SW 1271 (cell line): ENCODE results near the gene CYFIP1.
"Not testable (repeated sequence)": the region's sequence is repeated elsewhere in the genome, so short reads cannot be mapped to it uniquely, and the experiment has no call there.

Source experiments
- DNase-seq, 2 experiments: peaks; one replicate each; lab custom pipeline; 2025; lab: John Stamatoyannopoulos, UW

The CYFIP1 gene

DNA sequence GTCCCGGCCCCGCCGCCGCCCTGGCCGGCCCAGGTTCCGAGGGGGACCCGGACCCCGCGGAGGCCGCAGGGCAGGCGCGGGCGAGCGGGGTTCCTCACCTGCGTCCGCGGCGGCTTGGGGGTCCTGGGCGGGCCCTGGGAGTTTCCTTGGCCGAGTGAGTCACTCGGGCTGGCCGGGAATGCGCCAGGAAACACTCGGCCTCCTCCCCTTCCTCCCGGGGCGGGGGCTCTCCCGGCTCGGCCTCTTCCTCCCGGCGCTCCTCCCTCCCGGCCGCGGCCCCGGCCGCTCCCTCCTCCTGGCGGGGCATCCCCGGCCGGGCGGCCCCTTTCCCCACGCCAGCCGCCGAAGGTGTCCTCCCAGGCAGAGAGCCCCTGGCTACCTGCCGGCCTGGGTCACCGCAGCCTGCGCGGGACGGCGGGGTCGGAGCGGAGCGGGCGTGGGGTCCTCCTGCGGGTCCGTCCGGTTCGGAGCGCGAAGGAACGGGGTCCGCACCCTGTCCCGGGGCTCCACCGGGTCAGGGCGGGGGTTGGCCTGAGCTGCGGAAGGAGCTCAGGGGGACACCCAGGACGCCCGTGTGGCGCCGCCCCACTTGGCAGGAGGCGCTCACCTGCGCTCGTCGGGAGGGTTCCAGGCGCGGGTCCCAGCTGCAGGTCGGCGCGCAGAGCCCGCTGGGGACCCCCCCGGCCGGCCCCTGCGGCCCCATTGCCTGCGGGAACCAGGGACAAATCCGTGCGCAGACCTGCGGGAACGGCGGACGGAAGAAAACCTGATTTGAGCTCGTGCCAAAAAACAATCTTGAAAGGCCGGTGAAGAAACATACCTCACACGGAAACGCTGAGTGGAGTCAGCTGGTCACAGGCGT is at the start of gene CYFIP1:
Gene CYFIP1, minus strand, starts transcription at position 180 of the 862 bp plus-strand sequence. CDS start 33,083 bp downstream, outside the sequence.
- peak; percentile 48 to 54 for DNase-seq

DNA sequence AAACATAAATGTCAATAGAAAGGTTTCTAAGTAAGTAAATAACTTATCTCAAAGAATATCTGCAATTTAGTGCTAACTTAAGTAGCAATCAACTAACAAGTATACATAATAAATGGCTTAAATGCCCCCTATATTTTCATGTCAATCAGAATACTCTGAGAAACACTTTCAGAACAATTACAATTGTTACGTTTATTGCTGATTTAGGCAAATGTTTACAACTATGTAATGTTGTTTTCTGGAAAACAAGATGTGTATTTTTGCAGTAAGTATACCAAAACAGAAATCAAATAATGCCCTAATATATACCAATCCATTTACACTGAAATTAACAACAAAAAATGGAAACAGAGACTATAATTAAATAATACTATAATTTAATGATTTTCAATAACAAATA is 46.0 kb upstream of the CYFIP1 start:
- no peak for DNase-seq

DNA sequence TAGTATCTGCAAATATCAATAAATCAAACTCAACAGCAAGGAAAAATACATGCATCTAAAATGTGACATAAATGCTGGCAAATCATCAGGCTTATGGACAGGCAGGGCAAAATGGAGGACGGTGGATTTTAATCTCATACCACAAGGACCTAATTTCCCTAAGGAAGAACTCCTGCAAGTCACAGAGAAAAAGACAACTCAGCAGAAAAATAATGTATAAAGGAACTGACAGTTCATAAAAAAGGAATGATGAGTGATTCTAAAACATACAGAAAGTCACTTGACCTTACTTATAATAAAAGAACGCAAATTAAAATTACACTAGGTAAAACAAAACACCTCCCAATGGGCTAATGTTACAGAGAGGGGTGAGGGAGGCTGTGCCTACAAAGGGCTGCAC is 42.0 kb upstream of the CYFIP1 start:
- no peak for DNase-seq

DNA sequence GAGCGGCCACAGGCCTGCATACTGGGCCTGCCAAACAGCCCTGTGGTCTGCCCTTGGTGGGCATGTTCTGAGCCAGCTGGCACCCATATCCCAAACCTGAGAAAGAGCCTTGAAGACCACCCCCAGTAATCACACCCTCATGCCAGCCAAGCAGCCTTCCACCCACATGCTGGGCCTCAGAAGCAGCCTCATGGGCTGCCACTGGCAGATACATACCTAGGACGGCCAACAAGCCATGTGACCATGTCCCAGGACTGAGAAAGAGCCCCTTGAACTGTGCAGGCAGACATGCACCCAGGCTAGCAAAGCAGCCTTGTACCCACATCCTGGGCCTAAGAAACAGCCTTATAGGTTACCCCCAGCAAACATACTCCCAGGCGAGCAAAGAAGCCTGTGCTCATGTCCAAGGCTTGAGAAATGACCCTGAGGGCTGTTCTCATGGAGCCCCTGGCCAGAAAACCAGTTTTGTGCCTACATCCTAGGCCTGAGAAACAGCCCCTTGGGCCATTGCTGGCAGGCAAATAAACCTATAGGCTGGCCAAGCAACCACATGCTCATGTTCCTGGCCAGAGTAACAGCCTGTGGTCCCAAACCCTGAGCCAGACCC is 34.3 kb upstream of the CYFIP1 start:
- no peak for DNase-seq

DNA sequence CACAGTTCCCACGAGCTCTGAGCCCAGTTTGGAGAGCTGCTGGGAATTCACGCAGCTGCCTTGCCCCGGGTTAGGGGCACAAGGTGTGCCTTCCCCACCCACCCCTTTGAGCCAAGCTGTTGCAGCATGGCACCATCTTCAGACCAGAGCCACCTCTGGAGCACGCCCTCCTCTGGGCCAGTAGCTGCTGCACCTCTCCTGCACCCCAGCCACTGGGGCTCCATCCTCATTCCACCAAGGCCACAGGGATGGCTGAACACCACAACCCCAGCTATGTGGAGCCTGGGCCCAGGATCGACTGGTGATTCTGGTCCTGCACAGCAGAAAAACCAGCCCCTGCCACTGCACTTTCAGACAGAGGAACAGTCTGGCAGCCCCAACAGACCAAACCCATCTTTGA is 33.5 kb upstream of the CYFIP1 start:
- no peak for DNase-seq

DNA sequence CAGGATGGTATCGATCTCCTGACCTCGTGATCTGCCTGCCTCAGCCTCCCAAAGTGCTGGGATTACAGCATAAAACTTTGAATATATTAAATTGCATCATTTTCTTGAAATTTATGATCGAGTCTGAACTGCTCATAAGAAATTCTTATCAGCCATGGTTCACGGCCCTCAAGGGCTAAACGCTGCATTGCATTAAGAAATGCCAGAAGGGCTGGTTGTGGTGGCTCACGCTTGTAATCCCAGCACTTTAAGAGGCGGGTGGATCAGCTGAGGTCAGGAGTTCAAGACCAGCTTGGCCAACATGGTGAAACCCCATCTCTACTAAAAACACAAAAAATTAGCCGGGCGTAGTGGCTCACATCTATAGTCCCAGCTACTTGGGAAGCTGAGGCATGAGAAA is 32.4 kb upstream of the CYFIP1 start:
- DNase-seq: not testable (repeated sequence)

DNA sequence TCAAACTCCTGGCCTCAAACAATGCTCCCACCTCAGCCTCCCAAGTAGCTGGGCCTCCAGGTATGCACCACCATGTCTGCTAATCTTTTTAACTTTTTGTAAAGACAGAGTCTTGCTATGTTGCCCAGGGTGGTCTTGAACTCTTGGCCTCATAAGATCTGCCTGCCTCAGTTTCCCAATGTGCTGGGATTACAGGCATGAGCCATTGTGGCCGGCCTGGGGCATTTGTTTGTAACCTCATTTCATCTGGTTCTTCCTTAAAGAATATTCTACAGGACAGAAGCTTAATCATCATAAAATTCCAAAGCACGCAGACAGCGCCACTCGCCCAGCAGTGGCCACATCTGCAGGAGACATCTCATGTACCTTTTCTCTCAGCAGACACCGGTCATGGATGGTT is 23.6 kb upstream of the CYFIP1 start:
- no peak for DNase-seq

DNA sequence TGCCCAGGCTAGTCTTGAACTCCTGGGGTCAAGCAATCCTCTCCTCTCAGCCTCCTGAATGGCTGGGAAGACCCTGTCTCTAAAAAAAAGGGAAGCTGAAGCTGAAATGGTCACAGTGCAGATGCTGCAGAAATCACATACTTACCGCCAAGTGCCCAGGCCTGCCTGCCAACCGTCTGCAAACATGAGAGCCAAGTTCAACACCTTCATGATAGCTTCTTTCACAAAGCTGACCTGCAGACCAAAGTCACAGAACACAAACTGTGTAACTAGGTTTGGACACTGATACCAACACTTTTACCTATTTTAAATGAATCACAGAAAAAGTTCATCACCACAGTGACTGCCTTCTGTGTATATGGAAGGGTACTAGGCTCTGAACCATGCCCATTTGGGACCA is 22.8 kb upstream of the CYFIP1 start:
- no peak for DNase-seq

DNA sequence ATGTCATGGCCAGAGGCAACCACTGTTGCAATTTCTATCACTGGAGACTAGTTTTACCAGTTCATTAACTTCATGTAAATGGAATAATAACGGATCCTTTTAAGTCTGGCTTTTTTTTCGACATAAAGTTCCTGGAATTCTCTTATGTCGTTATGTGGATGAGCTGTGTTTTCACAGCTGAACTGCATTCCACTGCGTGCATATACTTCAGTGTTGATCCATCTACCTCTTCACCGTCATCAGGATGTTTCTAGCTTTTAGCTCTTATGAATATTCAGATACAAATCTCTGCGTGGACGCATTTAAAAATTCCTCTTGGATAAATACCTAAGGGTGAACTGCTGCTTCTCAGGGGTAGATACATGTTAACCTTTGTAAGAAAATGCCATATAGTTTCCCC is 15.6 kb upstream of the CYFIP1 start:
- DNase-seq: no peak

DNA sequence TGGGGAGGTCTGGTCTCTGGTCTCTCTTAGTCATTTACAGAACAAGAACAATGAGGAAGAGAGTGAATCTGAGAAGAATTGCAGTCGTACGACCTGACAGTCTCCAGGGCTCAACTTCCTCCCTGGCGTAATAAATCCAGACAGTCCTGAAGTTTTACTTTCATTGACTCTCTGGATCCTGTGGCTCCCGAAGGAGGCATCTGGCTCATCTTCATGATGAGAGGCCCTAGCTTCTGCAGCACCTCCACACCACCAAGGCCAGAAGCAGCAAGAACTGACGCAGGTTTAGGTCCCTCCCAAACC is 11.8 kb upstream of the CYFIP1 start:
- DNase-seq: no peak

DNA sequence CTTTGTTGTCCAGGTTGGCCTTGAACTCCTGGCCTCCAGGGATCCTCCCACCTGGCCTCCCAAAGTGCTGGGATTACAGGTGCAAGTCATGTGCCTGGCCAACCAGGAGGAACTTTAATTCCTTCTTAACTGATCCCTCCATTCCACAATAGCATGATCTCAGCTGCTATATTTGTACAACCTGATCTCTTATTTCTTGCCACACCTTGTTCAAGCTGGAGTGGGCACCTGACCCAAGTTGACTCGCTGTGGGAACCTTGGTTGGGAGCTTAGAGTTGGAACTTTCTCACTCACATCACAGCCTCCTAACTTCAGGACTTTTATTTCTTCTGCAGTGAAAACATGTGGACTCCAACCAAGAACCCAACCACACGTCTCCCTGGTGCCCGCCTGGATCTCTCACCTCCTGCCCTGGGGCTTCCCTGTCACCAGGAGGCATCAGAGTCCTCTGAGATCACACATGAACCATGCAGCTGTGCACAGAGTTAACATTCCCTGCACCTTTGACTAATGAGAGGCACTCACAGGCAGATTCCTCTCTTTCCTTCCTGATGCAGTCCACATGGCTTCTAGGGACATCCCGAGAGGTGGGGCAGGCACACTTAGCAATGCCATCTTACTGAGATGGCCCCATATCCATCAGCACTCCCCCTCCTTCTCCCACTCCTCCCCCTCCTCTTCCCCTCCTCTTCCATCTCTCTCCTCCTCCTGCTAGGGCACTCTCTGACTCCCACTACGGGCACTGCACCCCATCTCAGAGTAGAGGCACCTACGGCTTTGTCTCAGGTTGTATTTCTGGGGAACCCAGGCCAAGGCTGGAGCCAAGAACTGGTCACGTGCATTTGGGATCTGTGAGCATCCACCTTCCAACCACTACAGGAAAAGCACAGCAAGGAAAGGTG is 9.7 kb upstream of the CYFIP1 start:
- DNase-seq: no peak

DNA sequence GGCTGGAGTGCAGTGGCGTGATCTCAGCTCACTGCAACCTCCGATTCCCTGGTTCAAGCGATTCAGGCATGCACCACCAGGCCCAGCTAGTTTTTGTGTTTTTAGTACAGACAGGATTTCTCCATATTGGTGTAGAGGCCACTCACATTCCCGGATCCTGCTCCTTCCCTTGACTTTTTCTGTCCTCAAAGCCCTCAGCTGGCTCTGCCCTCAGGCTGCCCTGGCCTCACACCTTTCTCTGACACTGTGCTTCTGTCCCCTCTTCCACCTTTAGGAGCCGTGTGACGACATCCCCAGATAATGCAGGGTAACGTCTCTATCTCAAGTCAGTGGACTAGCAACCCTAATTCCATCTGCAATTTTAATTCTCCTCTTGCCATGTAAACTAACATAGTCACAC is 8.6 kb upstream of the CYFIP1 start:
- DNase-seq: no peak

DNA sequence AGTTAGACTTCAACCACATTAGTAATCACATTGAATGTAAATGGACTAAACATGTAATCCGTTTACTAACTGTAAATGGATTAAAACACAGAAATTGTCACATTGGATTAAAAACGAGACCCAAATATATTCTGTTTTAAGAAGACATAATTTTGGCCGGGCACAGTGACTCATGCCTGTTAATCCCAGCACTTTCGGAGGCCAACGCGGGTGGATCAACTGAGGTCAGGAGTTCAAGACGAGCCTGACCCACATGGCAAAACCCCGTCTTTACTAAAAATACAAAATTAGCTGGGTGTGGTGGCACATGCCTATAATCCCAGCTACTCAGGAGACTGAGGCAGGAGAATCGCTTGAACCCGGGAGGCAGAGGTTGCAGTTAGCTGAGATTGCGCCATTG is 1.8 kb upstream of the CYFIP1 start:
- not testable (repeated sequence) for DNase-seq

DNA sequence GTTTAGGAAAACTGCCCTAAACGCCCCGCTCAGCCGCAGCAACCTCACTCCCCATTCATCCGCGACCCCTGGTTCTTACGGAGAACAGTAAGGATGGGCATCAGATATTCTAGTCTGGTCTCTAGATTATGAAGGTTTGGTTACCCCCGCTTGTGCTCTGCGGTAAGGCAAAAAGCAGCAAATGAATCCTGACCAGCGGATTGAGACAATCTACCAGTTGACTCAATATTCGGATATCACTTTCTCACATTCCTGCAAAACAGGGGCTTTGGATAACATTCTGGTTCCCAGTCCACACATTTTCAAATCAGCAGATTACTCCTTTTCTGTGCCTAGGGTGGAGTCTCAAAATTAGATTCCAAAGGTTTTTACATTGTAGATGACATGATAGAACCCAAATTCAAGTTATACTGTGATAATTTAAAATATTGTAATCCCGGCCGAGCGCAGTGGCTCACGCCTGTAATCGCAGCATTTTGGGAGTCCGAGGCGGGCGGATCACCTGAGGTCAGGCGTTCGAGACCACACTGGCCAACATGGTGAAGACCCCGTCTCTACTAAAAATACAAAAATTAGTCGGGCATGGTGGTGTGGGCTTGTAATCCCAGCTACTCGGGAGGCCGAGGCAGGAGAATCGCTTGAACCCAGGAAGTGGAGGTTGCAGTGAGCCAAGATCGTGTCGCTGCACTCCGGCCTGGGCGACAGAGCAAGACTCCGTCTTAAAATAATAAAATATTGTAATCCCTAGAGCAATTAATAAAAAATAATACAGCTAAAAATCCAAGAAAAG is 1.1 kb upstream of the CYFIP1 start:
- no peak for DNase-seq

DNA sequence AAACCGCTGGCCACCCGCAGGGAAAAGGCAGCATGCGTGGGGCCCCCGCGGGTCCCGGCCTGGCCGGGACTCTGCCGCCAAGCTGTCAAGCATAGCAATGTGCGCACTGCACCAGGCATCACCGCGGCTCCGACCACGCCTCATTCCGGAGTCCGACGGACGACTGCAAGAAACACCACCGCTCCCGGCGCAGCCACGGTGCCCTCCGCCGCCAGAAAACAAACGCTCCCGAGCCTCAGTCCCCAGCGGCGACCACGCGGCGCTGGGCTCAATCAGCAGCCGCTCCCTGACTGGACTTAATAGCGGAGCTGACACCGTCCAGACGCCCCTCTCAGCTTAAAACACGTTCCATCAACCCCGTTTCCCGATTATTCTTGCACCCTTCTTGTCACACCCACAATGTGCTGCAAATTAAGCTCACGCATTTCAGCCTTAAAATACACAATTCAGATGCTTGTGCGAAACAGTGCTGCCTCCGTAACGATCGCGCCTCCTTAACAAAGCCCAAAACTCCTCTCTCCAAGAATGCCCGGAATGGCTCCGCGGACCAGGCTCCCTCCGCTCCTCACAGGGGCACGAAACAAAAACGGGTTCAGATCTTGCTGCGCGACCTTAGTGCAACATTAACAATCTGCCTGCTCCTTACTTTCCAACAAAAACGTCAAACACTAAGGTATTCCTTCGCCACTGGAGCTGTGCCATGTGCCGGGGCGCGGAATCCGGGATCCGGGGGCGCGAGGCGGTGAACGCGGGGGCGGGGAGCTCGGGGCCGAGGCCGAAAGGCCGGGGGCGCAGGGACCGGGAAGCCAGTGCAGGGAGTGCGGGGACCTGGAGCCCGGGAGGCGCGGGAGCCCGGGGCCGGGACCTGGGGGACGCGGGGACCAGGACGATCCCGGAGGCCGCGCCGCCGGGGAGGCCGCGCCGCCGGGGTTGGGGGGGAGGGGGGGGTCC is 655 bp downstream of the CYFIP1 start:
- DNase-seq: peak in 1 of 2 experiments; percentile 26

DNA sequence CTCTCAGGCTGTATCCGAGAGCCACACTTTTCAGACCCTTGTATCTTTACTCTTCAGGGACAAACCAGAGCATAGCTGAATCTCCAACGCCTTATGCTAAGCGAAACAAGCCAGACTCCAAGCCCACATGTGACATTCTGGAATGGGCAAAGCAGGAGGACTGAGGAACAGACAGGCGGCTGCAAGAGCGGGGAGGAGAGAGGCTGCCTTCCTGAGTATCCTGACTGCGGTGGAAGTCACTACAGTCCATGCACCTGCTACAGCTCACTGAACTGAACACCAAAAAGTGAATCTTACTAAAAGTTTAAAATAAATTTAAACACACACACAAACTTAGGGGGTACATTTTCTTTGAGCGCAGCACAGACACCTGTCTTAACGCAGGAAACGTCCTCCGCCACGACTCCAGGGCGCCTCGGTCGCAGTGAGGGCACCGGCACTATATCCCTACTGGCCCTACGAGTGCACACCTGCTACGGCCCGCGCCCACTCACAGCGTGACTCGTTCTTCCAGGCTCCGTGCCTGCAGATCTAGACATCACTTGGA is 1.4 kb downstream of the CYFIP1 start:
- no peak for DNase-seq

DNA sequence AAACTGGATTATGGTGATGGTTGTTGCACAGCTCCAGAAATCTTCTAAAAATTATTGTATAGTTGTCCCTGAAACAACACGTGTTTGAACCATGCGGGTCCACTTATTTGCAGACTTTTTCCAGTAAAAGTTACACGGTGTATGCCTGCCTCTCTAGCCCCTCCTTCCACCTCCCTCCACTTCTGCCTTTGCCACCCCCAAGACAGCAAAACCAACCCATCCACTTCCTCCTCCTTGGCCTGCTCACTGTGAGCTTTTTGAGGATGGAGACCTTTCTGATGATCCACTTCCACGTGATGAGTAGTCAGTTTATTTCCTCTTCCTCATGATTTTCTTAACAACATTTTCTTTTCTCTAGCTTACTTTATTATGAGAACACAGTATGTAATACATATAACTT is 5.4 kb downstream of the CYFIP1 start:
- no peak for DNase-seq

DNA sequence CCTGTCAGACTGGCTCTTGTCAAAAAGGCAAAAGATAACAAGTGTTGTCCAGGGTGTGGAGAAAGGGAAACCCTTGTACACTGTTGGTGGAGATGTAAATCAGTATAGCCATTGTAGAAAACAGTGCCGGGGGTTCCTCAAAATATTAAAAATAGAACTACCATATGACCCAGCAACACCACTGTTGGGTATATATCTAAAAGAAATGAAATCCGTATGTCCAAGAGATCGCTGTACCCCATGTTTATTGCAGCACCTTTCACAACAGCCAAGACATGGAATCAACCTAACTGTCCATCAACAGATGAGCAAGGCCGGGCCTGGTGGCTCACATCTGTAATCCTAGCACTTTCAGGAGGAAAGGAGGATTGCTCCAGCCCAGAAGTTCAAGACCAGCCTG is 6.2 kb downstream of the CYFIP1 start:
- DNase-seq: no peak

DNA sequence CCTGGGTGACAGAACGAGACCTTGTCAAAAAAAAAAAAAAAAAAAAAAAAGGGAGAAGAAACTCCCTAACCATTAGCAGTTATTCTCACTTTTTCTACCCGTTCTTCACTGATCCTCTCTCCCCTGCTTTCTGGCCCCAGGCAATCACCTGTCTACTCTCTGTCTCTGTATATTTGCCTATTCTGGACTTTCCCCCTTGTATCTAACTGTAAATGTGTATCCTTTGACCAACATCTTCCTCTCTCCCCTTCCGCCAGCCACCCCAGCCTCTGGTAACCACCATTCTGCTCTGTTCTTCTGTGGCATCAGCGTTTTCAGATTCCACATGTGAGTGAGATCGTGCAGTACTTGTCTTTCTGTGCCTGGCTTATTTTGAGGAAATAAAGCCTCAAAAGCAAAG is 6.9 kb downstream of the CYFIP1 start:
- DNase-seq: no peak

DNA sequence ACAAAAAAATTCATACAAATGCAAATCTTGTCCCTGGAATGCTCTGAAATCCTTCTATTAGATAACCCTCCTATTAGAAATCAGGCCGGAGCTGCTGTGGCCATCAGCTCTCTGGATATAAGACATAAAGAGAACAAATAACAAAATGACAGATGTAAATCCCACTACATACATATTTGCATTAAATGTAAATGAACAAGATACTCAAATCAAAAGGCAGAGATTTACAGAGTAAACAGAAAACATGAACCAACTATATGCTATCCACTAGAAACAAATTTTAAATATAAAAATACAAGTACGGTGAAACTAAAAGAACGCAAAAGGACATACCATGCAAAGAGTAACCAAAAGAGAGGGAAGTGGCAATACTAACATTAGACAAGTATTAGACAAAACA is 10.7 kb downstream of the CYFIP1 start:
- no peak for DNase-seq

DNA sequence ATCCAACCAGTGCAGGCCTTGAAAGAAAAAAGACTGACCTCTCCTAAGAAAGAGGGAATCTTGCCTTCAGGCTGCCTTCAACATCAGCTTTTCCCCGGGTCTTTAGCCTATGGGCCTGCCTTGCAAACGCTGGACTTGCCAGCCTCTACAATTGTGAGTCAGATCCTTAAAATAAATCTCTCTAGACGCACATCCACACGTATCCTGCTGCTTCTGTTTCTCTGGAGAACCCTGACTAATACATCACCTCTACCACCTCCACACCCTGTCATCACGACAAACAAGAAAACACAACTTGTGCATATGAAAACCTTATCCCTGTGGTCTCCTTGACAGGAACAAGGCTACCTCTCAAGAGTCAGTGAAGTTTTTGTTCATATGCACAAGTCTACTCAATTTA is 11.8 kb downstream of the CYFIP1 start:
- peak in 1 of 2 experiments; percentile 64 for DNase-seq
